Panc1 (cell line): ENCODE data around the gene STXBP1.

Source experiments
- POLR2AphosphoS5 ChIP-seq: IDR thresholded peaks from 2 replicates; pipeline ENCODE4 v1.6.1; 2012; ENCODE audit warnings: mild to moderate bottlenecking, low read depth, low read length, moderate library complexity
- SIN3A ChIP-seq: IDR thresholded peaks from 2 replicates; pipeline ENCODE4 v1.6.1; 2012; ENCODE audit warnings: low read depth, mild to moderate bottlenecking, low read length, moderate library complexity, borderline replicate concordance; ENCODE audit not compliant: insufficient read depth
- TF ChIP-seq, protein P1 (sequence below): fragments of 450-650 bp; IDR thresholded peaks from 2 replicates; pipeline ENCODE4 v1.5.1; 2017; ENCODE audit warnings: mild to moderate bottlenecking

- TF ChIP-seq, protein P1, sequence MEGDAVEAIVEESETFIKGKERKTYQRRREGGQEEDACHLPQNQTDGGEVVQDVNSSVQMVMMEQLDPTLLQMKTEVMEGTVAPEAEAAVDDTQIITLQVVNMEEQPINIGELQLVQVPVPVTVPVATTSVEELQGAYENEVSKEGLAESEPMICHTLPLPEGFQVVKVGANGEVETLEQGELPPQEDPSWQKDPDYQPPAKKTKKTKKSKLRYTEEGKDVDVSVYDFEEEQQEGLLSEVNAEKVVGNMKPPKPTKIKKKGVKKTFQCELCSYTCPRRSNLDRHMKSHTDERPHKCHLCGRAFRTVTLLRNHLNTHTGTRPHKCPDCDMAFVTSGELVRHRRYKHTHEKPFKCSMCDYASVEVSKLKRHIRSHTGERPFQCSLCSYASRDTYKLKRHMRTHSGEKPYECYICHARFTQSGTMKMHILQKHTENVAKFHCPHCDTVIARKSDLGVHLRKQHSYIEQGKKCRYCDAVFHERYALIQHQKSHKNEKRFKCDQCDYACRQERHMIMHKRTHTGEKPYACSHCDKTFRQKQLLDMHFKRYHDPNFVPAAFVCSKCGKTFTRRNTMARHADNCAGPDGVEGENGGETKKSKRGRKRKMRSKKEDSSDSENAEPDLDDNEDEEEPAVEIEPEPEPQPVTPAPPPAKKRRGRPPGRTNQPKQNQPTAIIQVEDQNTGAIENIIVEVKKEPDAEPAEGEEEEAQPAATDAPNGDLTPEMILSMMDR, result no peak
- TF ChIP-seq POLR2AphosphoS5, result no peak
- TF ChIP-seq SIN3A, result no peak
Measured at GRCh38 chr9:127566351-127567001, 45.6 kb upstream of the STXBP1 start.
